Measurements from ENCODE around the gene ROR2. TPM values are rescaled to one million over a fixed set of nuclear protein-coding genes. Genes with fewer than 3 reads are reported as not detected.

The ROR2 gene
- total RNA-seq, 1 donor from 2014 or later = 18.6 TPM

DNA sequence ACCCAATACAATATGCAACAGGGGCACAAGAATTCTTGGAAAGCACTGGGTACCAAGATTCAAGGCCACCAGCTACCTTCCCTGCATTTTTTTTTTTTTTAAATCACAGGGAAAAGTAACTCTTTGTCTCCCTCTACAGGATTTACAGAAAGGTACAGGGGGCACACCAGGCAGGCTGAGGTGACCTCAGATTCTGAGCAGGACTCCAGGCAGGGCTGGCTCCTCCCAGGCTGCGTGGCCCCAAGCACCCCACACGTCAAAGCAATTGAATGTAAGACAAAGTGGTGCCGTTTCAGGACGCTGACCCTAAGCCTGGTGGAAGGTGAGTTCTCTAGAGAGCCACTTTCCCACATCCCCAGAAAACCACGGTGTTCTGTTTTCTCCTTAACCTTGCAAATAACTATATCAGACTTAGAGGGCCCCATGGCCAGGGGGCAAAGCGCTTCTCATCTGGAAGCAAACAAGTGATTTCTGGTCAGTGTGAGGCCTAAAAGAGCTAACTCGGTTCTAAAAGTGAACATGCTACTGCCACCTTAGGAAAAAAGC lies 222.6 kb downstream of the ROR2 start:
- no peak for DNase-seq (ENCODE audit: low spot score)
- Mint-ChIP-seq H3K4me1 (ENCODE audit: low read depth) (peaks cover 3% of the 10 kb centered on the region), H3K9me3 (ENCODE audit: low read depth) (no peaks in the 10 kb centered on the region), H3K36me3 (ENCODE audit: low read depth) (peaks cover 10% of the 10 kb centered on the region), H3K27ac (ENCODE audit: unreplicated experiment) (no peak overlapping the region), H3K27me3 (ENCODE audit: low read depth) (no peaks in the 10 kb centered on the region), H3K4me3 (ENCODE audit: unreplicated experiment) (no peak overlapping the region)
- TF ChIP-seq, protein P1, sequence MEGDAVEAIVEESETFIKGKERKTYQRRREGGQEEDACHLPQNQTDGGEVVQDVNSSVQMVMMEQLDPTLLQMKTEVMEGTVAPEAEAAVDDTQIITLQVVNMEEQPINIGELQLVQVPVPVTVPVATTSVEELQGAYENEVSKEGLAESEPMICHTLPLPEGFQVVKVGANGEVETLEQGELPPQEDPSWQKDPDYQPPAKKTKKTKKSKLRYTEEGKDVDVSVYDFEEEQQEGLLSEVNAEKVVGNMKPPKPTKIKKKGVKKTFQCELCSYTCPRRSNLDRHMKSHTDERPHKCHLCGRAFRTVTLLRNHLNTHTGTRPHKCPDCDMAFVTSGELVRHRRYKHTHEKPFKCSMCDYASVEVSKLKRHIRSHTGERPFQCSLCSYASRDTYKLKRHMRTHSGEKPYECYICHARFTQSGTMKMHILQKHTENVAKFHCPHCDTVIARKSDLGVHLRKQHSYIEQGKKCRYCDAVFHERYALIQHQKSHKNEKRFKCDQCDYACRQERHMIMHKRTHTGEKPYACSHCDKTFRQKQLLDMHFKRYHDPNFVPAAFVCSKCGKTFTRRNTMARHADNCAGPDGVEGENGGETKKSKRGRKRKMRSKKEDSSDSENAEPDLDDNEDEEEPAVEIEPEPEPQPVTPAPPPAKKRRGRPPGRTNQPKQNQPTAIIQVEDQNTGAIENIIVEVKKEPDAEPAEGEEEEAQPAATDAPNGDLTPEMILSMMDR (IDR thresholded peaks at IDR 0.05) = peak; percentile 88

DNA sequence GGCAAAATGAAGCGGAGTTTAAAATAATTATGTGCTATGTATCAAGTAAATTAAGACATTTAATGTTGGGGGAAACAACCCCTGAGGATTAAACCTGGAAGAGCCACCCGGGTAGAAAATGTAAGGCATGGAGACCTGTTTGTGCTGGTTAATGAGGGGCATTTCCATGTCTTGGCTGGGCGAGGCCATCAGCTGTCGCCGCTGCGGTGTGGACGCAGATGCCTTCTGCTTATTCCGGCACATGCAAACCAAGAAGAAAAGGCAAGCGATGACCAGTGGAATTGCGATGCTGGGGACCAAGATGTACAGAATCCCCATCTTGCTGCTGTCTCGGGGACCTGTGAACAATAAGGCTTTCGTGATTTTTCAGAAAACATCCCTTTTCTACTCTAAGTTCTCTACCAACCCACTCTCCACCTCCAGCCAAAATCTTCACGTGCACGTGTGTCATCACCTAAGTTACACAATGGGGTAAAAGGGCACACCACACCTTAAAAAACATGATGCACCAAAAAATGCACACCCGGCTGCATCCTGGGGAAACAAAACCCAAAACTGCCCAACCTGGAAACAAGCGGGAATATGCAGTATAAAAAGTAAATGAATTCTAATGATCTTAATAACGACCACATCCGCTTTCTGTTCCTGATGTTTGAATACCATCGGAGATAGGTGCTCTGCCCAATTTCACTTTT lies 223.5 kb downstream of the ROR2 start:
- no peak overlapping the region for H3K4me3 Mint-ChIP-seq (ENCODE audit: unreplicated experiment)
- no peaks in the 10 kb centered on the region for H3K9me3 Mint-ChIP-seq (ENCODE audit: low read depth)

GRCh38 chr9:91725651-91726050 lies 224.4 kb downstream of the ROR2 start:
- Mint-ChIP-seq H3K4me1 (ENCODE audit: low read depth) (peaks cover 3% of the 10 kb centered on the region), H3K27me3 (ENCODE audit: low read depth) (no peaks in the 10 kb centered on the region), H3K9me3 (ENCODE audit: low read depth) (no peaks in the 10 kb centered on the region), H3K36me3 (ENCODE audit: low read depth) (peaks cover 11% of the 10 kb centered on the region), H3K4me3 (ENCODE audit: unreplicated experiment) (no peak overlapping the region), H3K27ac (ENCODE audit: unreplicated experiment) (no peak overlapping the region)
- no peak for DNase-seq (ENCODE audit: low spot score)
- TF ChIP-seq, protein P1 (IDR thresholded peaks at IDR 0.05) = no peak

More for the DNA sequence above, 223.5 kb downstream of the ROR2 start:
- Mint-ChIP-seq H3K27ac (ENCODE audit: unreplicated experiment) (no peak overlapping the region), H3K4me1 (ENCODE audit: low read depth) (peaks cover 3% of the 10 kb centered on the region), H3K36me3 (ENCODE audit: low read depth) (peaks cover 11% of the 10 kb centered on the region), H3K27me3 (ENCODE audit: low read depth) (no peaks in the 10 kb centered on the region)
- TF ChIP-seq, protein P1 (IDR thresholded peaks at IDR 0.05) = no peak
- no peak for DNase-seq (ENCODE audit: low spot score)

GRCh38 chr9:91724609-91725505 lies 225.2 kb downstream of the ROR2 start:
- Mint-ChIP-seq H3K27me3 (ENCODE audit: low read depth) (no peaks in the 10 kb centered on the region), H3K4me1 (ENCODE audit: low read depth) (peaks cover 3% of the 10 kb centered on the region), H3K9me3 (ENCODE audit: low read depth) (no peaks in the 10 kb centered on the region), H3K27ac (ENCODE audit: unreplicated experiment) (no peak overlapping the region), H3K4me3 (ENCODE audit: unreplicated experiment) (no peak overlapping the region), H3K36me3 (ENCODE audit: low read depth) (peaks cover 11% of the 10 kb centered on the region)
- no peak for DNase-seq (ENCODE audit: low spot score)
- TF ChIP-seq, protein P1 (IDR thresholded peaks at IDR 0.05) = no peak

DNA sequence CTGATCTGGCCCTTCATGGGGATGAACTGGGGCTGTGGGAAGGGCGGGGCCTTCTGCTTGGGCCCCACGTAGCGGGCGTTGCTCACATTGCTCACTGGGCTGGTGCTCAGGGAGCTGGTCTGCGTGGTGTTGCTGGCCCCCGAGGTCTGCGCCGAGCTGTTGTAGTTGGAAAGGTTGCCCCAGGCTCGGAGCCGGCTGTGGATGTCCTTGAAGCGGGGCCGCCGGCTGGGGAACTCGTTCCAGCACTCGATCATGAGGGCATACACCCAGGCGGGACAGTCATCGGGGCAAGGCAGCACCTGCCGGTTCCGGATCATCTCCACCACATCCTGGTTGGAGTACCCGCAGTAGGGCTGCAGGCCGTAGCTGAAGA lies 226.0 kb downstream of the ROR2 start:
- TF ChIP-seq, protein P1 (IDR thresholded peaks at IDR 0.05) = no peak
- Mint-ChIP-seq H3K27ac (ENCODE audit: unreplicated experiment) (no peak overlapping the region), H3K4me3 (ENCODE audit: unreplicated experiment) (no peak overlapping the region), H3K36me3 (ENCODE audit: low read depth) (peaks cover 11% of the 10 kb centered on the region), H3K27me3 (ENCODE audit: low read depth) (no peaks in the 10 kb centered on the region), H3K4me1 (ENCODE audit: low read depth) (no peaks in the 10 kb centered on the region), H3K9me3 (ENCODE audit: low read depth) (no peaks in the 10 kb centered on the region)
- DNase-seq (ENCODE audit: low spot score) = peak; percentile 93

Data from chondrocyte (in vitro differentiated cells).